IPS-18c (cell line): ENCODE measurements around the gene KPNA1.
"Not testable (repeated sequence)": the region's sequence is repeated elsewhere in the genome, so short reads cannot be mapped to it uniquely, and the experiment has no call there.

Experiments used
- H3K4me3 ChIP-seq: 2 replicates; pipeline ENCODE4 v1.7.0; 2013; ENCODE audit warnings: low read depth, mild to moderate bottlenecking, low read length, moderate library complexity; ENCODE audit not compliant: insufficient read depth
- H3K9me3 ChIP-seq: one replicate; pipeline ENCODE4 v1.6.1; 2013; ENCODE audit warnings: mild to moderate bottlenecking, low read length, moderate library complexity; ENCODE audit not compliant: control insufficient read depth, insufficient read depth

Gene KPNA1

GRCh38 chr3:122457706-122458105 lies 57.0 kb downstream of the KPNA1 start:
- Histone ChIP-seq H3K9me3 (no peaks in the 10 kb centered on the region), H3K4me3 (no peak overlapping the region)

- Histone ChIP-seq H3K4me3 (no peak overlapping the region), H3K9me3 (no peaks in the 10 kb centered on the region)
Observed at GRCh38 chr3:122456074-122456473, 58.7 kb downstream of the KPNA1 start.

GRCh38 chr3:122451371-122451770 lies 63.4 kb downstream of the KPNA1 start:
- Histone ChIP-seq H3K9me3 (no peaks in the 10 kb centered on the region), H3K4me3 (no peak overlapping the region)

- H3K9me3 ChIP-seq, H3K4me3 ChIP-seq: not testable (repeated sequence)
Observed at GRCh38 chr3:122448218-122448617, 66.5 kb downstream of the KPNA1 start.

- H3K9me3 ChIP-seq, H3K4me3 ChIP-seq: not testable (repeated sequence)
Observed at GRCh38 chr3:122444491-122444887, 70.2 kb downstream of the KPNA1 start.

- not testable (repeated sequence) for H3K9me3 ChIP-seq, H3K4me3 ChIP-seq
Observed at GRCh38 chr3:122443762-122444490, 70.8 kb downstream of the KPNA1 start.

- Histone ChIP-seq H3K9me3 (no peaks in the 10 kb centered on the region), H3K4me3 (peak overlapping the region; percentile 31; the same call in 1 of the 2 replicates)
Observed at GRCh38 chr3:122443090-122443489, 71.6 kb downstream of the KPNA1 start.

GRCh38 chr3:122435950-122436349 lies 78.8 kb downstream of the KPNA1 start:
- H3K4me3 ChIP-seq: no peak overlapping the region
- no peaks in the 10 kb centered on the region for H3K9me3 ChIP-seq

- no peaks in the 10 kb centered on the region for H3K9me3 ChIP-seq
- no peak overlapping the region for H3K4me3 ChIP-seq
Observed at GRCh38 chr3:122430371-122430770, 84.4 kb downstream of the KPNA1 start.

- no peak overlapping the region for H3K4me3 ChIP-seq
- H3K9me3 ChIP-seq: no peaks in the 10 kb centered on the region
Observed at GRCh38 chr3:122427857-122428471, 86.8 kb downstream of the KPNA1 start.

- Histone ChIP-seq H3K9me3 (no peaks in the 10 kb centered on the region), H3K4me3 (no peak overlapping the region)
Observed at GRCh38 chr3:122421836-122422235, 92.9 kb downstream of the KPNA1 start.

GRCh38 chr3:122421101-122421500 lies 93.6 kb downstream of the KPNA1 start:
- Histone ChIP-seq H3K4me3 (no peak overlapping the region), H3K9me3 (no peaks in the 10 kb centered on the region)

- Histone ChIP-seq H3K4me3 (peak overlapping the region; percentile 80), H3K9me3 (no peaks in the 10 kb centered on the region)
Observed at GRCh38 chr3:122416966-122417365, 97.8 kb downstream of the KPNA1 start.

GRCh38 chr3:122415762-122416654 lies 98.7 kb downstream of the KPNA1 start, which contains the start of gene WDR5B:
WDR5B (minus strand) TSS chr3:122416062; CDS start chr3:122415528, 534 bp downstream.
- no peaks in the 10 kb centered on the region for H3K9me3 ChIP-seq

GRCh38 chr3:122415104-122415744 lies 99.5 kb downstream of the KPNA1 start:
- H3K4me3 ChIP-seq: peak overlapping the region; percentile 80
- H3K9me3 ChIP-seq: no peaks in the 10 kb centered on the region

More at GRCh38 chr3:122415762-122416654, 98.7 kb downstream of the KPNA1 start, which contains the start of gene WDR5B:
- H3K4me3 ChIP-seq: peak within 1 kb of the TSS; percentile 80

- Histone ChIP-seq H3K9me3 (no peaks in the 10 kb centered on the region), H3K4me3 (no peak overlapping the region)
Observed at GRCh38 chr3:122414391-122414790, 100.3 kb downstream of the KPNA1 start.

GRCh38 chr3:122410639-122411038 lies 104.1 kb downstream of the KPNA1 start:
- H3K4me3 ChIP-seq: no peak overlapping the region

More at GRCh38 chr3:122410639-122411038, 104.1 kb downstream of the KPNA1 start:
- H3K9me3 ChIP-seq: no peaks in the 10 kb centered on the region
